Epithelial cell of prostate (primary cell): ENCODE data around the gene RNASE4.

Experiments used
- DNase-seq: peaks from one replicate; pipeline ENCODE4 v3.0.0-alpha.2; 2011; ENCODE audit warnings: low read depth, low spot score
- H3K27ac ChIP-seq: fragments of 450-650 bp; 2 replicates; pipeline ENCODE4 v1.5.1; 2017; ENCODE audit warnings: mild to moderate bottlenecking

The RNASE4 gene

DNA sequence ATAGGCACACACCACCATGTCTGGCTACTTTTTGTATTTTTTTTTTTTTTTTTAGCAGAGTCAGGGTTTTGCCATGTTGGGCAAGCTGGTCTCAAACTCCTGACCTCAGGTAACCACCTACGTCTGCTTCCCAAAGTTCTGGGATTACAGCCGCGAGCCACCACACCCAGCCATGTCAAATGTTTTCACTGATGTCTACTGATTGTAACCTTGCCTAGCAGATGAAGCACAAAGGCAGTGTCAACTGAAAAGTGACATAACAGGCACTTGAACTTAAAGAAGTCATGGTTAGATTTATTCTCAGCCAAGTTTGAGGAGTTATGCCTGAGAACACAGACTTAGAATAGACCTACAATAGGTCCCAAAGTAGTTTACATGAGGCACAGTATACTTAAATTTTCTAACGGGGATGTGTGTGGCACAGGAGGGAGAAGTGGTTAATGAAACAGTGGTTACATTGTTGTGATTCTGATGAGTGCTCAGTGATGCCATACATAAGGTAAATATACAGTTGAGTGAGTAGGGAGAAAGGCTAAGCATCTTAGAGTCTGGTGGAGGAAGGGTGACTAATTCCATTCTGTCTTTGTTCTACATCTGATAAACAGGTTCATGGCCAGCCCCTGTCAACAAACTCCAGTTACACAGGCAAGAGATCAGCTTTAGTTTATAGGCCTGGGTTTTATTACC is 12.6 kb upstream of the RNASE4 start:
- H3K27ac ChIP-seq, result no peak overlapping the region
- DNase-seq, result no peak

DNA sequence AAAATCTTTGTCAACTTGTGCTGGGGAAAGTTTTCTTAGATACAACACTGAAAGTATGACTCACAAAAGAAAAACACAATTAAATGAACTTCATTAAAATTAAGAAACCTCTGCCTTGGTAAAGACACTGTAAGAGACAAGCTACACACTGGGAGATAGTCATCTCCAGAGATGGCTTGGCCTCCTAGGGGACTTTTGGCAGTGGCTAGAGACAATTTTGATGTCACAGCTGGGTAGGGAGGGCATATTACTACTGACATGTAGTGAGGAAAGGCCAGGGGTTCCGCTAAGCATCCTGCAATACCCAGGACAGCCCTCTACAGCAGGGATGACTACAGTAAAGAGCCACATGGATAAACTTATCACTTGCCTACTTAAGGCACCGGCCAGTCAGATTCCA is 8.7 kb upstream of the RNASE4 start:
- no peak for DNase-seq

DNA sequence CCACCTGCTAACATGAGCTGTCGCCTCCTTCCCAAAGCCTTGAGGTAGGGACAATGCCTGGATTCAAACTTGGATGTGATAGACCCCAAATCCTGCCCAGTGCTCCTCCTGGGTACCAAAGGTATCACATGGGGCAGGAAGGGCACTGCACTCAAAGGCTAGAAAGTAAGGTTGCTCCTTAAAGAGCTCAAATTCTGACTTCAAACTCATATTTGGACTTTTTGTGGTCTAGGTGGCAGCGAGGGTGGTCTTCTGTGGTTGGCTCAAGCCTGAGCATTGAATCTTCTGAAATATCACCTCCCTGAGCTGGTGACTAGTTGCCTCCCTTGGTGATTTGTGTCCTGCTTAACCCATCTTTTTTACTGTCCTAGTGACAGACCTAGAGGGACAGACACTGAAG is 8.3 kb upstream of the RNASE4 start:
- no peak for DNase-seq
- H3K27ac ChIP-seq, result no peak overlapping the region

More for the DNA sequence above, 8.7 kb upstream of the RNASE4 start:
- H3K27ac ChIP-seq, result no peak overlapping the region

DNA sequence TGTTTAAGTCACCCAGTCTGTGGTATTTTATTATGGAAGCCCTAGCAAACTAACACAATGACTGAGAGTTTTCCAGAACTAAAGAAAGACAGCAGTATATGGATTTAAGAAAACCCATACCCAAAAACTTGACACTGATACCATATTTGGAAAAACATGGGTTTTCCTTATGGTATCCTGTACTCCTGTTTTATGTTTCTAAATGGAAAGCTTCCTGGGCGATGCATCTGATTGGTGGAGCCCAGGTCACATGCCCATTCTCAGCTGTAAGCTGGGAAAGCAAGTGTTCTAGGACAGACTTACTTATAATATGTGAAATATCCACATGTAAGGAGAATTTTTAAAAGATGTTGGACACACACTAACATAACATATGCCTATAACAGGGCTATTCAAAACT is 4.5 kb upstream of the RNASE4 start:
- DNase-seq, result no peak
- no peak overlapping the region for H3K27ac ChIP-seq

DNA sequence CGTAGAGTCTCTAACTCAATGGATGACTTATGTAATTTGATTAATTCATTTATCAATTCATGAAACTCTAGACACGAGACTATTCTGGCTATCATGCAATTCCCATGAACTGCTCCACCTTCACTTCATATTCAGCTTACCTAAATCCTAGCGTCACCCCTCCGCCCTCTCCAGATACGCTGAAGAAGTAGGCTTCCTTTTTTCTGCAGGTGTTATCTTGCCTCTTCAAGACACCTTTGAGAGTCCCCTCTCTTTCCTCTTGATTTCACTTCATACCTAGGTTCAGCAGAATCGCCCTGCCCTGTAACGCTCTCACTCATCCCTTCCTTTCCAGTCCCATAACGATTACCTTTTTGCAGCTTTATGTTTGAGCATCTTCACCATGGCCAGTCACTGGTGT is 4.0 kb upstream of the RNASE4 start:
- DNase-seq, result no peak
- H3K27ac ChIP-seq, result no peak overlapping the region

DNA sequence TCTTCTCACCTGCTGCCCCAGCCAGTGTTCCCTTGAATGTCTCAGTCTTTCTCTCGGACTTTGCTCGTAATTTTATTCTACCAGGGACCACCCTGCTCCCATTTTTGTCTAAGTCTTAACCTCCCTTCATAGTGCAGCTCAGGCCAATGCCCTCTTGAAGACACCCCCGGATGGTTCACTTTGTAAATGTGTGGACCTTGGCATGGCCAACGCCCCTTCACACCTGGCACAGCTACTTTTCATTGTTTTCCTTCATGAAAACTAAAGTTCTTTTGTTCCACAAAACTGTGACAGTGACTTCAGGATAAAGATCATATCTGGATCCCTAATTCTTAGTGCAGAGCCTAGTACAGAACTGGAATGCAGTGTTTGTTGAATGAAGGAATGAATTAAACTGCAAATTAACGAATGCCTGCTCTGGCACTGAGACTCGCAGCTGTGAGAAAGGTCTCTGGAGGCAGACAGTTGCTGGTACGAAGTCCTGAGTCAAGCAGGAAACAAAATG is 3.5 kb upstream of the RNASE4 start:
- no peak for DNase-seq
- peak overlapping the region; percentile 98 for H3K27ac ChIP-seq

DNA sequence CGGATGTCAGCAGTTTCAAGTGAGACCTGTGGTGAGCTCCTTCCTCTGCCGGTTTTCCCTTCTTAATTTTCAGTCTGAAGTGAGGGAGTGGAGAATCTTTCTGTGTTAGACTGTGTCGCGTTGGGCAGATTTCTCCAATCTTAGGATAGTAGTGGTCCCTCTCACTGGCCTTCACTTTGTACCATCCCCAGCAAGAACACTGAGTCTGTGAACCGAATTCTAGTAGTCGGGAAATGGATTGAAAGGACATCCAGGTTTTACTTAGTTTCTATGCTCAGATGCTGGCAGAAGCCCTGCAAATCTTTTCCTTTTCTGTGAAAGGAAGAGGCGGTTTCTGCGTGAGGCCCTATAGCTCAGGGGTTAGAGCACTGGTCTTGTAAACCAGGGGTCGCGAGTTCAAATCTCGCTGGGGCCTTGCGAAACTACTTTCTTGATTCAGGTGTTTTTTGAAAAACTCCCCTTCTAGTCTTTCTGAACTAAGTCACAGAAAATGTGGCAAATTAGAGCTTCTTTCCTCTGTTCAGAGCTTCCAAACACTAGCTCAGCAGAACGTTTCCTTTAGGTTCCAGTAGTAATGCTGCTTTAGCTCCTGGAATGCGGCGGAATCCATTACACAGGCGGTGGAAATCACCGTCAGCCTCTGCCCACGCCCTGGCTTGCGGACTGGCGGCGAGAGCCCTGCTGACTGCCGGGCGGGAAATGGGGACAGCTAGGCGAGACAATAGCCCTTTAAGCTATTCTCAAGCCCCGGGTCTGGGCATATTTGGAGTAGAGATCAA is 2.8 kb upstream of the RNASE4 start:
- DNase-seq, result no peak
- peak overlapping the region; percentile 98 for H3K27ac ChIP-seq

DNA sequence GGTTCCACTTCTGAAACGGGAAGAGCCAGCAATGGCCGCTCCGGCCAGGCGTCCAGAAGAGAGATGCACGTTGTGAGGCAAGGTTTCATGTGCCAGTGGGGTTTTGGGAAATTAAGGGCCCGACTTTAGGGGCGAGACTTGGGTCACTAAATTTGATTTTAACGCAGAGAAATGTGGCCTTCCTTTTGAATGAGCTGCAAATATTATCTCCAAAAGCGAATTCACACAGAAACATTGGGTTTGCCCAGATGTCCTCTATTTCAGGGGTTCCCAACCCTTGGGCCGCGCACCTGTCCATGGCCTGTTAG is 2.3 kb upstream of the RNASE4 start:
- H3K27ac ChIP-seq, result peak overlapping the region; percentile 98
- DNase-seq, result no peak

DNA sequence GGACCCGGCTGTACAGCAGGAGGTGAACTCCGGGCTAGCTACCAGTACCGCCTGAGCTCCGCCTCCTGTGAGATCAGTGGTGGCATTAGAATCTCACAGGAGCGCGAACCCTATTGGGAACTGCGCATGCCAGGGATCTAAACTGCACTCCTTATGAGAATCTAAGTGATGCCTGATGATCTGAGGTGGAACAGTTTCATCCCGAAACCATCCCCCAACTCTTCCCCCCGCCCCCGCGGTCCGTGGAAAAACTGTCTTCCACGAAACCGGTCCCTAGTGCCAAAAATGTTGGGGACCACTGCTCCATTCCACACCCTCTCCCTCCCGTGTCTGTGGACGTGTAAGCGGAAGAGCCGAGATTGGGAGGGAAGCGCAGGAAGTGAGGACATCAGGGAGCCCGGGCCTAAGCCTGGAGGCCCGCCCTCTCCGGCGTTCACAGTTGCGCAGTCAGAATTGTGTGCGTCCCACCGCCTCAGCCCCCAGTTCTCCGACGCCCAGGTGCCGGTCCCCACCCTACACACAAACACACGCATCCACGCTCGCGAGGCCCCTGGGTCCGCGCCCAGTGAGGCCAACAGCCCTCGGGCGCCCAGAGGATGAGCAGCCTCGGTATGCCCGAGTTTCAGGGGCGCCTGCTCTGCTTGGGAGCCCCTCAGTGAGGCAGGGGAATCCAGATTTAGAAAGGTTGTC is 1.8 kb upstream of the RNASE4 start:
- no peak for DNase-seq
- H3K27ac ChIP-seq, result peak overlapping the region; percentile 98

DNA sequence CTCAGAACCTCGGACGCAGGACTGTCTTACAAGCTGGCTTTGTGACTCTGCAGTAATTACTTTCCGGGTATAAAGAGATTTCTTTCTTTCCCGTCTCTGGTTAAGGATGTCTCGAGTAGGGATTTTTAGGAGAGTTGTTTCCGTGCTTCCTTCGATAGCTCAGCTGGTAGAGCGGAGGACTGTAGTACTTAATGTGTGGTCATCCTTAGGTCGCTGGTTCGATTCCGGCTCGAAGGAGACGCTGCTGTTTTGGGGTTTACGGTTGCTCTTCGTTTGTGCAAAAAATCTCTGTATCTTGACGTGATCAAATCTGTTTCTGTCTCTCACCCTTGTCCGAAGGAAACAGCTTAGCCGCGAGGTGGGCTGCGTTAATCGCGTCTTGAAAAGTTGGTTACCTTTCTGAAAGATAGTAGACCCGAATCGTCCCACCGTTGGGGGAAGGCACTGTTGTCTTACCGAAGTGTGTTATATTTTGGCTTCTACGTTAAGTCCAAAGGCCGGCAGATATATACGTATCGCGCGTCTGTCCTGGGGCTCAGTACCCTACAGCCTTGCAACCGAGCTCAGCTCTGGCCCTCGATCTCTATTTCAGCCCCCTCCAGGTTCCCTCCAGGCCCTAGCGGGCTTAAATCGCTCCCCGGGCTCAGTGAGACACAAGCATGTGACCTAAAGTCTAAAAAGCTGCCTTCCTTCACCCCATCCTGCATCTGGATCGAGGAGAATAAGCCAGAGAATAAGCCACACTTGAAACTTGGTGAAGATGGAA is 1.1 kb upstream of the RNASE4 start:
- no peak for DNase-seq
- H3K27ac ChIP-seq, result peak overlapping the region; percentile 98

DNA sequence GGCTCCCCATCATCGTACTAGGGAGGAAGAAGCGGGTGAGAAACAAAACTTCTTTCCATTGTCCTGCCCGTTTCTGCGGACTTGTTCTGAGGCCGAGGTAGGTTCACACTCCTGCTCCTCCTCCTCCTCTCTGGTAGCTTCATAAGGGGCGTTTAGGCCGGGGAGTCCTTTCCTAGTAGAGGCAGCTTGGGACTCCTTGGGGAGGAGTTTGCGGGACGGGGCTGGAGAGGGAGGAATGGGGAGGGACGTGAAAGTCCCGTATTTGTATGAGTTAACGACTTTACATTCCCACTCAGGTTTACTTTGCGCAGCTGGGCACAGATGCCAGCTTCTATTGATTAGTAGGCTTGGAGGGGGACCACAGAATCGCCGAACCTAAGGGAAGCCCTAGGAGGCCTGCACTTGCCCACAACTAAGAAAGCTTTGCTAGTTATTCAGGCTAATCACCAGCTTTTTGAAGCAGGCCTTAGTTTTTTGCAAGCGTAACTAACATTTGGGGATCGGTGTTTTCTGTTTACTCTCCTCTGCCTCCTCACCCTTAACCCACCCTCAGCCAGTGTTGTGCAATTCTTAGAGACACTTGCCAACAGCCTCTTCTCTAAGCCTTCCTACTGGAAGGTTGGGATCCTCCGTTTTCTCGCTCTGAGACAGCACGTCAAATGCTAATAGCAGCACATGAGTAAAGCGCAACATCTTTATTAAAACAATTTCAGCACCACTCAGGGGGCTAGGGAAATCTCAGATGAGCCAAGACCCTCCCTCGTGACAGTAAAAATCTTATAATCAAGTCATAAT is 499 bp downstream of the RNASE4 start:
- no peak for DNase-seq
- H3K27ac ChIP-seq, result peak overlapping the region; percentile 98

DNA sequence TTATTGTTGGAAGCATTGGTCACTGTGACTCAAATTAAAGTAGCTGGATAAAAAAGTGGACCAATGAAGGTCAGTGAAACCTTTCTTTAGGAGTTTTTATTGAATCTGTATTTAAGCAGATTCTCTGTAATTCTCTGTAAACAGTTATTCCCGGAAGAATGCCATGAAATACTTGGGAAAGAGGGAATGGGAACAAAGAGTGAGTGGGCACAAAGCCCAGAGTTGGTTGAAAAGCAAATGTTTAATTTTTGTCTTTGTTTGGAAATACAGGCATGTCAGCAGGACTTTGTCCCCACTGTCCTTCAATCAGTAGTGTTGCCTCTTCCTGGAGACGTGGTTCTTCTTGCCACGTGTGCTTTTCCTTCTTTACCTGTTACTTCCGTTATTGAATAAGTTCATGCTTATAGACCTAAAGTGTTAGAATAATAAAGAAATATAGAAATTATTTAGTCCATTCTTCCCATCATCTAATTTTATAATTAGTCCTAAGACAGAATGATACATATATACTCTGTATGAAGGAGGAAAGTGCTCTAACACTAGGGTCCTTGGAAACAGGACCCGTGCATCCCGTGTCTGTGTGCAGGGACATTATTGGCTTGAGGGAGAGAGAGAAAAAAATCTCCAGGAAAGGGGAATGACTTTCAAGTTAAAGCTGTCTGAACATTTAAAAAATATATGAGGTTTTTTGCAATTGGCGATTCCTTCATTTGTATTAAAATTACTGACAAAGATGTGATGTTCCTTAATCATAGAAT is 2.2 kb downstream of the RNASE4 start:
- no peak for DNase-seq

DNA sequence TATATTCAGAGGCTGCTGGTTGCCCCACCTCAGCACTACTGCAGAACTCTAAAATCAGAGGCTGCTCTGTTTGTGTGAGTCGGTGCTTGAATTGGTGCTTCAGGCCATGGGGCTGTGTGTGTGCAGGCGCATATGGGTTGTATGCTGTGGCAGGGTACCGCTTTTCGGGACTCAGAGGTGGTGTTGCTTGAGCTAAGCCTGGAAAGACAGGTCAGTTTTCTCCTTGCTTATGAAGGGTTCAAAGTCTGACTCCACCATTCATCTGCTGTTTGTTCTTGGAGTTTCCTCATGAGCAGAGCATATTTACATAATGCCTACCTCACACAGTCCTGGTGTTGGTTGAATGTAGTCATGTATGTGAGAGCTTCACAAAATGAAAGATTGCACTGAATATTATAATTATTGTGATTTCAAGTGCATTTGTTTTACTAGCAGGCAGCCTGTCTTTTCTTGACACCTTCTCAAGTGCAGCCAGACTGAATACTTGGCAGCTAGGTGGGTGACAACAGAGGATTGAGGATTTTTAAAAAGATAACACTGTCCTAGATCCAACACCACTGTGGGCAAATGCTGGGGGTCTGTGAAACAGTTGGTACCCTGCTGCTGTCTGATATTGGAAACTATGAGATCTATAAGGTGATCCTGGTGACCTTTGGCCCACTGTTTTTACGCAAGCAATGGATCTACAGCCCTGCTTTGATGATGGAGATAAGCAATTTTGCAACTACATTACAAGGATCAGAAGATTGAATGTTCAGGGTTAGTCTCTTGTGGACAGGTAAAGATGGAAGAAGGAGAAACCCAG is 3.2 kb downstream of the RNASE4 start:
- H3K27ac ChIP-seq, result no peak overlapping the region
- DNase-seq, result no peak

More for the DNA sequence above, 2.2 kb downstream of the RNASE4 start:
- H3K27ac ChIP-seq, result no peak overlapping the region

DNA sequence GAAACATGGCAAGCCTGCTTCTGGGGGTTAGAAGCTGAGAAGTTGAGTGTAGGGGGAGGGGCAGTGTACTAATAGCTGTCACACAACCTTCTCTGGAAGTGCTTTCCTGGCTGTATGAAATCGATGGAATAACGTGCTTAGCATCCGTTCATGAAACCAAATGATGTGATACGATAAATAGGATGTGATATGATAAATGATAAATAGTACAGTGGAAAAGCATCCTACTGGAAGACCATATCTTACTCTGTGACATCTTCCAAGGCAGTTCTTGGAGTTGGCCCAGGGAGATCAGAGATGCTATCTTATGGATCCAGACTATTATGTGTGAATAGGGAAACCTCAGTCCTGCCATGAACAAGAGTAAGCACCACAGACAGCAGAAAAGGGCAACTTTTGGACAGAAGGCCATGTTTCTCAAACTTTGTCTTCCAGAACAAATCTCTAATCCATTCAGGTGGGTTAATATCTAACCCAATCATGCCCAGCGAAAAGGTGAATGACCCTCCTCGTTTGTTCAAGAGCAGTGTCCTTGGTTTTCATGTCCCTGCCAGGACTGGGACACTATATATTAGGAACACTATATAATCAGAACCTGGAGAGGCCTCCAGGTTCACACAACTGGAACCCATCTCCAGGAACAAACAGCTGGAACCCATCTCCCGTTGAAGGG is 3.9 kb downstream of the RNASE4 start, which contains the start of gene ANG:
Gene ANG, plus strand, starts transcription at position 598 of the 673 bp plus-strand sequence. CDS start 4,801 bp downstream, outside the sequence.
- DNase-seq, result no peak
- no peak within 1 kb of the TSS for H3K27ac ChIP-seq

DNA sequence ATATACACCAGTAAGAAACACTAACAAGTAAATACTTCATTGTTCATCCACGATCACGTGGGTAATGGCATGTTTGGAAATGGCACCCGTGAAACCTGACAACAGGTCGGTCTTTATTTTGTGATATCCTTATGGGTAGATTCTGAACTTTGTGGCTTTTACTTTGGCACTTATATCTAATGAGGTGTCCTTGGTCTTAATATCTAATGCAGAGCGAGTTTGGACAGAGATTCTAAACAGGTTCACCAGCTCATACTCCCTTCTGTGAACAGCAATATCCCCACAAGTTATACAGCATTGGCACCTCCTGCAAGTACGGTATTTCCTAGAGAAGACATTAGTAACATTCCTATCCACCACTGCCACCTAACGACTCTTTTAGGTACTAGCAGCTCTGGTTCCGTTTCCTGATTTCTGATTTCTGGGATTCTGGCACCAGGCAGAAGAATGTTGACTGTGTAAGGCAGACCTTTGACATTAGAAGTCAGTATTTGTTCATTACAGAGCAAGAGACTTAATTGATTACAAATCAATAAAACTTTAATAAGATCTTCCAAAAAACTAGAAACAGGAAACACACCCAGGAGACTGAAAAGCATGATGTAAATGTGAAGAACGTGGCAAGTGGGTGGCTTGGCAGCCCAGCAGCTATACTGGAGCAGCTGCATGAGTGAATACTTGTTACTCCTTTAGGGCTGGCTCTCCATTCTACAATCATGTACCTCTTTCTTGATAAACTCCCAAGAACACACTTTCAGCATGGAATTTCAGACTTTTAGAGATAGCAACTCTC is 6.7 kb downstream of the RNASE4 start:
- DNase-seq, result no peak

DNA sequence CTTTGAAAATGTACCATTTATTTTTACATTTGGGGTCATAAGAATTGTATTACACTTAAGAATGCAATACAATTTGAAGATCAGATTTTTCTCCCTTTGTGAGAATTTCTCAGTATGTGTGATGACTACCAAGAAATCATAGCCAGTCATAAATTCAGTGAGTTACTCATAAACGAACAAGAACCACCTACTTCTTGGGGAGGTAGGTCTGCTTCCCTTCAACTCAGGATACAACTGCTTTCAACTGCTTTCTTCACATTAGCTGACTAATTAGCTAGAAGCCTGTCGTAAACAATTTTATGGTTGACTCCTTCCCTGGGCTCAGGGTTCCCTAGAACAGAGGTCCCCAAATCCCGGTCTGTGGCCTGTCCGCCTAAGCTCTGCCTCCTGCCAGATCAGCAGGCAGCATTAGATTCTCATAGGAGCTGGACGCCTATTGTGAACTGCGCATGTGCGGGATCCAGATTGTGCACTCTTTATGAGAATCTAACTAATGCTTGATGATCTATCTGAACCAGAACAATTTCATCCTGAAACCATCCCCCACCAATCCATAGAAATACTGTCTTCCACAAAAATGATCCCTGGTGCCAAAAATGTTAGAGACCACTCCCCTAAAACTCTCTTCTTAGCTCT is 7.9 kb downstream of the RNASE4 start:
- no peak for DNase-seq

More for the DNA sequence above, 6.7 kb downstream of the RNASE4 start:
- H3K27ac ChIP-seq, result no peak overlapping the region

More for the DNA sequence above, 7.9 kb downstream of the RNASE4 start:
- H3K27ac ChIP-seq, result no peak overlapping the region
